Spleen (tissue), 11 donors: ENCODE results near the gene HES3. TPM values are rescaled to one million over a fixed set of nuclear protein-coding genes. Genes with fewer than 3 reads are reported as not detected.

Experiments
- DNase-seq: peaks from one replicate; pipeline ENCODE4 v3.0.0-alpha.2; 2020
- H3K27ac ChIP-seq, 8 donors: fragments of 200-600 bp; sonication (generic) in 7 of 8; 1 replicate in 4 of 8; 2 replicates in 4 of 8; pipeline versions ENCODE4 v1.5.0 to v1.8.0; 2016 to 2021; ENCODE audit warnings: inconsistent platforms in 4 of 8, mild to moderate bottlenecking in 4 of 8, moderate library complexity in 1 of 8
- H3K27me3 ChIP-seq, 7 donors: fragments of 200-600 bp; sonication (generic) in 6 of 7; replicated peaks in 1 of 7; 1 replicate in 4 of 7; 2 replicates in 3 of 7; pipeline versions ENCODE4 v1.5.0 to v1.8.0; 2016 to 2021; ENCODE audit warnings: inconsistent platforms in 3 of 7, mild to moderate bottlenecking in 1 of 7
- H3K36me3 ChIP-seq, 6 donors: fragments of 200-600 bp; sonication (generic) in 5 of 6; 1 replicate in 4 of 6; 2 replicates in 2 of 6; pipeline versions ENCODE4 v1.5.0 to v1.8.0; 2016 to 2021; ENCODE audit warnings: inconsistent platforms in 2 of 6
- H3K4me1 ChIP-seq, 6 donors: fragments of 200-600 bp; sonication (generic) in 5 of 6; 1 replicate in 3 of 6; 2 replicates in 3 of 6; pipeline versions ENCODE4 v1.5.0 to v1.8.0; 2016 to 2021; ENCODE audit warnings: inconsistent platforms in 3 of 6
- H3K4me3 ChIP-seq, 8 donors: fragments of 200-600 bp; sonication (generic) in 7 of 8; 1 replicate in 4 of 8; 2 replicates in 4 of 8; pipeline versions ENCODE4 v1.5.0 to v1.8.0; 2016 to 2021; ENCODE audit warnings: inconsistent platforms in 4 of 8, mild to moderate bottlenecking in 4 of 8, moderate library complexity in 2 of 8
- H3K9me3 ChIP-seq, 8 donors: fragments of 200-600 bp; sonication (generic) in 7 of 8; 1 replicate in 4 of 8; 2 replicates in 4 of 8; pipeline versions ENCODE4 v1.5.0 to v1.8.0; 2016 to 2021; ENCODE audit warnings: inconsistent platforms in 4 of 8
- POLR2A ChIP-seq, 3 donors: fragments of 450-650 bp; IDR thresholded peaks; one replicate each; pipeline ENCODE4 v1.5.1; 2017; ENCODE audit warnings: antibody characterized with exemption in 3 of 3, mild to moderate bottlenecking in 1 of 3
- POLR2AphosphoS5 ChIP-seq, 3 donors: sonication (generic); formaldehyde crosslinking; IDR thresholded peaks; one replicate each; pipeline ENCODE4 v1.5.1; 2017; ENCODE audit warnings: antibody characterized with exemption in 3 of 3
- WGBS, 5 donors: extraction: QIAGEN DNeasy Blood & Tissue Kit in 3 of 5; methylation state at CpG; one replicate each; pipeline versions ENCODE4 v1.1.5 to v1.1.7; 2013 to 2018; 5-methylcytosine and 5-hydroxymethylcytosine counted together
- intact Hi-C: fragments of 100-400 bp; cut with DNase I; formaldehyde crosslinking; loops from one replicate; pipeline ENCODE4 v1.15.0; 2023; ENCODE audit warnings: low total_unique reads
- polyA plus RNA-seq, 3 donors: library from polyadenylated mRNA; stranded (reverse); fragments of 200-250 nt; gene quantifications; one replicate each; pipeline ENCODE4 v1.2.1, GENCODE V29; 2013
- total RNA-seq, 7 donors: library from RNA; depleted of rRNA in 3 of 7; stranded (reverse); fragments of >200 nt in 3 of 7; fragmentation: NEBNext Ultra II Directional in 4 of 7; extraction: Animal tissue kit (Norgen Biotek cat#: 25700) in 4 of 7; gene quantifications; one replicate each; pipeline versions ENCODE4 v1.1.0 to v1.2.1, GENCODE V29; 2016 to 2021
- TF ChIP-seq, protein P1 (sequence below), 11 experiments: fragments of 200-600 bp in 7 of 11; fragments of 450-650 bp in 4 of 11; sonication (generic) in 4 of 11; IDR thresholded peaks in 8 of 11; conservative IDR thresholded peaks in 3 of 11; 1 replicate in 7 of 11; 2 replicates in 4 of 11; pipeline versions ENCODE4 v1.4.0 to v1.8.0; 2016 to 2021; ENCODE audit warnings: antibody characterized with exemption in 11 of 11, inconsistent platforms in 4 of 11, mild to moderate bottlenecking in 1 of 11
- donor health status: healthy with polysubstance abuse.
- donor health status: DM: no; HTN: no; CAD: no; lungs with moderate emphysema.
- donor health status: DM: no; HTN: no; CAD: no.
- donor health status: Bipolar disorder and iron deficiency.
- donor health status: healthy.
- donor health status: DM: no; HTN: no; CAD: no.
- donor health status: DM: yes; HTN: yes; CAD: no.

HES3 gene
- total and polyA plus RNA-seq, 10 donors: not detected

DNA sequence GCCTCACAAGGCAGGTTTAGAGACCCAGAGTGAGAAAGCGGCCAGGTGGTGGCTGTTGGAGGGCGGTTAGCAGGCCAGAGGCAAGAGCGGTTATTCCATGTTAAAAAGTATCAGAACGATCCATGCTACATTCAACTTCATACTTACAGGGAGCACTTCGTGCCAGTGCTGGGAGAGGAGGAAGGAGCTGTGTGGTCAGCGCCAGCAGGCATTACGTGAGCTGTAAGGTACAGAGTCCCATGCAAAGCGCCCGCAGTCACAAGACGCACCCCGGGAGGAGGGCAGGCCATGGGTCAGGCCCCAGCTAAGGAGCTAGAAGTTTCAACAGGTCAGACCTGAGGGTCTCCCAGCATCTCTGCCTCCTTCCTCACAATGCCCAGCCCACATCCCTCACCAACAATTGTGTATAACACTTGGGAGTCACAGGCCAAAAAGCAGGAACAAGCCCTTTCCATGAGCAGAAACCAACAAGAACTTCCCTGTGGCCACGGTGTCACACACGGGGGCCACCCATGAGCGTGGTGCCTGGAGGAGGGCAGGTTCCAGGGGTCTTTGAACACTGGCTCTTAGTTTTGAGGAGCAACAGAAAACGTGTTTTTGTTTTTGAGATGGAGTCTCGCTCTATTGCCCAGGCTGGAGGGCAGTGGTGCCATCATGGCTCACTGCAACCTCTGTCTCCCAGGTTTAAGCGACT is 38.7 kb downstream of the HES3 start:
- intact Hi-C loops: no loop called here
- Histone ChIP-seq H3K27me3 (no peaks in the 10 kb centered on the region), H3K27ac (no peak overlapping the region), H3K9me3 (no peaks in the 10 kb centered on the region), H3K4me1 (peaks cover 0 to 37% (median 15%) of the 10 kb centered on the region in 6 donors), H3K36me3 (no peaks in the 10 kb centered on the region), H3K4me3 (no peak overlapping the region)
- DNase-seq: no peak
- TF ChIP-seq, protein P1, sequence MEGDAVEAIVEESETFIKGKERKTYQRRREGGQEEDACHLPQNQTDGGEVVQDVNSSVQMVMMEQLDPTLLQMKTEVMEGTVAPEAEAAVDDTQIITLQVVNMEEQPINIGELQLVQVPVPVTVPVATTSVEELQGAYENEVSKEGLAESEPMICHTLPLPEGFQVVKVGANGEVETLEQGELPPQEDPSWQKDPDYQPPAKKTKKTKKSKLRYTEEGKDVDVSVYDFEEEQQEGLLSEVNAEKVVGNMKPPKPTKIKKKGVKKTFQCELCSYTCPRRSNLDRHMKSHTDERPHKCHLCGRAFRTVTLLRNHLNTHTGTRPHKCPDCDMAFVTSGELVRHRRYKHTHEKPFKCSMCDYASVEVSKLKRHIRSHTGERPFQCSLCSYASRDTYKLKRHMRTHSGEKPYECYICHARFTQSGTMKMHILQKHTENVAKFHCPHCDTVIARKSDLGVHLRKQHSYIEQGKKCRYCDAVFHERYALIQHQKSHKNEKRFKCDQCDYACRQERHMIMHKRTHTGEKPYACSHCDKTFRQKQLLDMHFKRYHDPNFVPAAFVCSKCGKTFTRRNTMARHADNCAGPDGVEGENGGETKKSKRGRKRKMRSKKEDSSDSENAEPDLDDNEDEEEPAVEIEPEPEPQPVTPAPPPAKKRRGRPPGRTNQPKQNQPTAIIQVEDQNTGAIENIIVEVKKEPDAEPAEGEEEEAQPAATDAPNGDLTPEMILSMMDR (IDR thresholded peaks at IDR 0.05 in 8 of 11, conservative IDR thresholded peaks at IDR 0.05 in 3 of 11): no peak
- TF ChIP-seq POLR2AphosphoS5 (IDR thresholded peaks at IDR 0.05) (no peak), POLR2A (IDR thresholded peaks at IDR 0.05) (no peak)
- 91 to 98% (median 94%) methylated on average over 17 of the region's 17 CpGs for WGBS, 5 donors

DNA sequence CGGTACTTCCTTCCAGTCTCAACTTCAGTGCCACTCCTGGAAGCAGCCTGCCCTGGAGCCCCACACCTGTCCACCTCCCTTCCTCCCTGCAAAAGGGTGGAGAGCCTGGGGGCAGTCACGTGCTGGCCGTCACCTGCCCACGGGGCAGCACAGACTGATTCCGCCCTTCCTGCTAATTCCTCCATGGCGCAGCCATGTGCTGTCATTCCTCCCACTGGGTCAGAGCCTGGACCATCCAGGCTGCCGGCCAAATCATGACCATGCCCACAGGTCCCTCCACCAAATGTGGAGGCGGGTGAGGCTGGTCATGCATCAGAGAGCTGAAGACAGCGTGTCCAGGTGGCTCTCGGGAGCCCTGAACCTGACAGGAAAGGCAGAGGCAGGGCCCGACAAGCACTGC is 41.4 kb downstream of the HES3 start:
- Histone ChIP-seq H3K27me3 (no peaks in the 10 kb centered on the region), H3K36me3 (no peaks in the 10 kb centered on the region), H3K4me3 (no peak overlapping the region), H3K27ac (no peak overlapping the region), H3K9me3 (no peaks in the 10 kb centered on the region), H3K4me1 (peaks cover 0 to 24% (median 12%) of the 10 kb centered on the region in 6 donors)
- no peak for DNase-seq
- 74 to 92% (median 91%) methylated on average over 6 to 11 of the region's 11 CpGs for WGBS, 5 donors
- TF ChIP-seq POLR2A (IDR thresholded peaks at IDR 0.05): no peak
- TF ChIP-seq, protein P1 (IDR thresholded peaks at IDR 0.05 in 8 of 11, conservative IDR thresholded peaks at IDR 0.05 in 3 of 11): no peak
- intact Hi-C loops: no loop called here

DNA sequence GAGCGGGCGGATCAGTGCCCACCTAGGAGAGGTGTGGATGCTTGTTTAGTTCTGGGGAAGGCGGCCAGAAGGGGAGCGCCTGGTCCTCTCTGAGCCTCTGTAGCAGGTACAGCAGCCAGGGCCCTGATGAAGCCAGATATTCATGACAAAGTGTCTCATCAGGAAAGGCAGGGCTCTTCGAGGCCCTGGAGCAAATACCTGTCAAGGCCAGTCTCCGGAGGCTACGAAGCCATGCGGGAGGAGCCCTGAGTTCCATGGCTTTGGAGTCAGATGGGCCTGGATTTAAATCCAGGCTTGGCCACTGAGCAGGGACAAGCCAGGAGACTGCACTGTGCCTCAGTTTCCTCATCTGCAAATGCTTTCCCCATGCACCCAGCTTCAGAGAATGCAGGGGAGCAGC is 42.3 kb downstream of the HES3 start:
- TF ChIP-seq, protein P1 (IDR thresholded peaks at IDR 0.05 in 8 of 11, conservative IDR thresholded peaks at IDR 0.05 in 3 of 11): no peak
- TF ChIP-seq POLR2AphosphoS5 (IDR thresholded peaks at IDR 0.05) (no peak), POLR2A (IDR thresholded peaks at IDR 0.05) (no peak)
- 91 to 100% (median 92%) methylated on average over 4 to 8 of the region's 8 CpGs for WGBS, 5 donors
- Histone ChIP-seq H3K27me3 (no peaks in the 10 kb centered on the region), H3K36me3 (no peaks in the 10 kb centered on the region), H3K9me3 (no peaks in the 10 kb centered on the region), H3K4me3 (no peak overlapping the region), H3K27ac (no peak overlapping the region), H3K4me1 (peaks cover 0 to 24% (median 7%) of the 10 kb centered on the region in 6 donors)
- intact Hi-C loops: no loop called here
- no peak for DNase-seq

DNA sequence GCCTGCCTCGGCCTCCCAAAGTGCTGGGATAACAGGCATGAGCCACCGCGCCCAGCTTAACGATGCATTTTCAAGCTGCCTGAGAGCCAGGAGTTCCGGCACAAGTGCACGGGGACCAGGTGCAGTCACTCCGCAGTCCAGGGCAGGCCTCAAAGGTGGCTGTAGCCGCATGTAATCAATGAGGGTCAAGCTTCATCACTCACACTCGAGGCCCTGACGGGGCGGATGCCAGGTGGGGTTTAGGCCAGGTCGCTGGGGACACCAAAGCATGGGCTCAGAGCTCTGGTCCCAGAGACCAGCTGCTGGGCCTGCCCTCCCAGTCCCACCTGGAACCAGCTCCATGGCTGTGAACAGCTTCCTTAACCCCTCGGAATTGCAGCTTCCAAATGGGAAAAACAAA is 43.0 kb downstream of the HES3 start:
- DNase-seq: no peak
- Histone ChIP-seq H3K27me3 (no peaks in the 10 kb centered on the region), H3K9me3 (no peaks in the 10 kb centered on the region), H3K36me3 (peaks cover 0 to 1% (median 0%) of the 10 kb centered on the region in 6 donors), H3K4me3 (no peak overlapping the region), H3K27ac (no peak overlapping the region), H3K4me1 (peaks cover 0 to 16% (median 4%) of the 10 kb centered on the region in 6 donors)
- intact Hi-C loops: no loop called here
- TF ChIP-seq, protein P1 (IDR thresholded peaks at IDR 0.05 in 8 of 11, conservative IDR thresholded peaks at IDR 0.05 in 3 of 11): no peak
- TF ChIP-seq POLR2AphosphoS5 (IDR thresholded peaks at IDR 0.05) (no peak), POLR2A (IDR thresholded peaks at IDR 0.05) (no peak)
- WGBS, 5 donors: 87 to 95% (median 91%) methylated on average over 8 to 13 of the region's 13 CpGs
